GM10248 (cell line): Measurements from ENCODE around the gene ZBTB20.
"Not testable (repeated sequence)": the region's sequence is repeated elsewhere in the genome, so short reads cannot be mapped to it uniquely, and the experiment has no call there.

Source experiments
- CTCF ChIA-PET: fragments of 300-600 bp; sonication (Branson Sonifier 250); formaldehyde crosslinking; extraction: SDS; loops from one replicate; lab custom pipeline; 2021; ENCODE audit warnings: antibody characterized with exemption; lab: Yijun Ruan, JAX
- POLR2A ChIA-PET: fragments of 350-650 bp; sonication (Branson Sonifier 250); formaldehyde crosslinking; extraction: SDS; loops from one replicate; lab custom pipeline; 2020; ENCODE audit warnings: antibody characterized with exemption; lab: Yijun Ruan, JAX
- DNase-seq: peaks from one replicate; pipeline ENCODE4 v3.0.0; 2012; ENCODE audit errors: extremely low spot score
- CTCF ChIP-seq: IDR thresholded peaks from 2 replicates; pipeline ENCODE4 v1.5.1; 2012; ENCODE audit warnings: mild to moderate bottlenecking, low read depth; ENCODE audit errors: extremely low read depth, missing control alignments, control extremely low read depth

ZBTB20 gene

GRCh38 chr3:115146418-115147328 lies at the start of gene ZBTB20:
ZBTB20 (minus strand) TSS chr3:115147288.
- POLR2A ChIA-PET, result interaction anchor here (1.0 to 2.0 kb wide), 3 partner anchors 11 to 390 kb away, joined by 3 to 6 read pairs (median 4); no protein-coding TSS in a partner anchor
- no peak for TF ChIP-seq CTCF
- CTCF ChIA-PET, result interaction anchor here (1.0 to 2.6 kb wide), 8 partner anchors 12 to 995 kb away, joined by 3 to 7 read pairs (median 4); no protein-coding TSS in a partner anchor
- peak; percentile 66 for DNase-seq

- DNase-seq, result no peak
- CTCF ChIA-PET, result interaction anchor here (1.8 kb wide), 1 partner anchor 9 kb away, joined by 6 read pairs; no protein-coding TSS in a partner anchor
- TF ChIP-seq CTCF, result no peak
- POLR2A ChIA-PET, result no interaction called here
Observed at GRCh38 chr3:115194476-115194875, 47.4 kb upstream of the ZBTB20 start.

GRCh38 chr3:115190747-115191146 lies 43.7 kb upstream of the ZBTB20 start:
- ChIA-PET CTCF (no interaction called here), POLR2A (no interaction called here)
- no peak for TF ChIP-seq CTCF

GRCh38 chr3:115187149-115187757 lies 40.2 kb upstream of the ZBTB20 start:
- ChIA-PET POLR2A (no interaction called here), CTCF (interaction anchor here (1.0 to 1.6 kb wide), 5 partner anchors 19 to 597 kb away, joined by 3 to 6 read pairs (median 5); no protein-coding TSS in a partner anchor)
- peak; percentile 44 for DNase-seq
- no peak for TF ChIP-seq CTCF

More at GRCh38 chr3:115190747-115191146, 43.7 kb upstream of the ZBTB20 start:
- DNase-seq, result no peak

DNA sequence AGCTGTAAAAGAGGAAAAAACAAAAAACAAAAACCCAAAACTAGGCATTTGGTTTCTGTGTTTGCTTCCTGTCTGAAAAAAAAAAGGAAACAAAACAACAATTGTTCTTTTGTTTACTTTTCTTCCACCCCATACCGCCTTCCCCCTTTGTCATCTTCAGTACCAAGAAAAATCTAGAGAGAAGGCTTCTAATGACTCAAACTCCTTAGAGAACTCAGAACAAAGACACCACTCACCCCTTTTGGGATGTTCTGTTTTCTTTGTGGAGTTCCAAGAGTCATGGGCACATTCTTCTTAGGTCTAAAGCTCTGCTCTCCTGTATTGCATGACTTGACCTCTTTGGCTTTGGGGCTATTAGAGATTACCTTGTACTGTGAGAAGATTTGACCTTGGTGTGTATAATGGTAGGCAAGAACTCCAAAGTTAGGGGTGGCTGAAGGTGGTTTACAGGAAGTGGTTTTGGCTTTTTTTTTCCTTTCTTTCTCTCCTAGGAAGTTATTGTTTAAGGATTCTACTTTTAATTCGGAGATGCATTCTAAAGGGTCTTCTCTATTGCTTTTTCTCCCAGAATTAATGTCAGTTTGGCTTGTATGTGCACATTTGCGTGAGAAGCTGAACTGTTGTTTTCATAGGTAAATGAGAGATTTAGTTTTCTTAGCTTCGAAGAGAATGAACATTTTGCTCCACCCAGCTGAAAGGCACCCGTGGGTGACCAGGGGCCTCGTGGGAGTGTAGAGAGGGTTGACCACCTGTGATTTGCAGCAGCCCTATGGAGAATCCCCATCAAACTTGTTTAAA lies 39.5 kb upstream of the ZBTB20 start:
- DNase-seq, result no peak
- CTCF ChIA-PET, result interaction anchor here (1.0 to 1.6 kb wide), 6 partner anchors 9 to 598 kb away, joined by 3 to 6 read pairs (median 4); no protein-coding TSS in a partner anchor
- POLR2A ChIA-PET, result no interaction called here
- no peak for TF ChIP-seq CTCF

DNA sequence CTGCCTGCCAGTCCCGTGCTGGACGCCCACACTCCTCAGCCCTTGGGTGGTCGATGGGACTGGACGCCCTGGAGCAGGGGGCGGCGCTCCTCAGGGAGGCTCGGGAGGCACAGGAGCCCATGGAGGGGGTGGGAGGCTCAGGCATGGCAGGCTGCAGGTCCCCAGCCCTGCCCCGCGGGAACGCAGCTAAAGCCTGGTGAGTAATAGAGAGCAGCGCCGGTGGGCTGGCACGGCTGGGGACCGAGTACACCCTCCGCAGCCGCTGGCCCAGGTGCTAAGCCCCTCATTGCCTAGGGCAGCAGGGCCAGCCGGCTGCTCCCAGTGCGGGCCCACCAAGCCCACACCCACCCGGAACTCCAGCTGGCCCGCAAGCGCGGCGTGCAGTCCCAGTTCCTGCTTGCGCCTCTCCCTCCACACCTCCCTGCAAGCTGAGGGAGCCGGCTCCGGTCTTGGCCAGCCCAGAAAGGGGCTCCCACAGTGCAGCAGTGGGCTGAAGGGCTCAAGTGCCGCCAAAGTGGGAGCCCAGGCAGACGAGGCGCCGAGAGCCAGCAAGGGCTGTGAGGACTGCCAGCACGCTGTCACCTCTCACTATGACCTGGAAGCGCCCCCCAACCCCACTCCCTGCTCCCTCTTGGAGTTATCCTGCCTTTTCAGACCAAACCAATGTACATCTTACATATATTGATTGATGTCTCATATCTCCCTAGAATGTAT lies 37.9 kb upstream of the ZBTB20 start:
- DNase-seq, POLR2A ChIA-PET: not testable (repeated sequence)
- CTCF ChIA-PET, result interaction anchor here (1.1 to 1.5 kb wide), 3 partner anchors 10 to 33 kb away, joined by 3 to 6 read pairs (median 4); no protein-coding TSS in a partner anchor

DNA sequence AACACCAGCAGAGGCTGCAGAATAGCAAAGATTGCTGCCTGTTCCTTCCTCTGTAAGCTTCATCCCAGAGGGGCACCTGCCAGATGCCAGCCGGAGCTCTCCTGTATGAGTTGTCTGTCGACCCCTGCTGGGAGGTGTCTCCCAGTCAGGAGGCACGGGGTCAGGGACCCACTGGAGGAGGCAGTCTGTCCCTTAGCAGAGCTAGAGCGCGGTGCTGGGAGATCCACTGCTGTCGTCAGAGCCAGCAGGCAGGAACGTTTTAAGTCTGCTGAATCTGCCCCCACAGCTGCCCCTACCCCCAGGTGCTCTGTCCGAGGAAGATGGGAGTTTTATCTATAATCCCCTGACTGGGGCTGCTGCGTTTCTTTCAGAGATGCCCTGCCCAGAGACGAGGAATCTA lies 31.8 kb upstream of the ZBTB20 start:
- DNase-seq, POLR2A ChIA-PET: not testable (repeated sequence)
- CTCF ChIA-PET, result interaction anchor here (0.8 kb wide), 1 partner anchor 352 kb away, joined by 3 read pairs; no protein-coding TSS in a partner anchor
